Liver (tissue), 9 donors: ENCODE results near the gene FCSK. TPM values are rescaled to one million over a fixed set of nuclear protein-coding genes. Genes with fewer than 3 reads are reported as not detected.

Experiments used
- DNase-seq: peaks from one replicate; pipeline ENCODE4 v3.0.0-alpha.2; 2017; ENCODE audit warnings: low spot score
- H3K27ac ChIP-seq, 2 donors: one replicate each; pipeline ENCODE4 v1.7.0; 2013; ENCODE audit warnings: inconsistent platforms in 2 of 2, low read length in 2 of 2, control low read depth in 1 of 2, low read depth in 1 of 2, mild to moderate bottlenecking in 1 of 2
- H3K27me3 ChIP-seq, 4 donors: one replicate each; pipeline versions ENCODE4 v1.6.1 to v1.7.0; 2013; ENCODE audit warnings: low read length in 3 of 4, inconsistent platforms in 1 of 4, mild to moderate bottlenecking in 1 of 4, moderate library complexity in 1 of 4; ENCODE audit not compliant: control insufficient read depth in 4 of 4, insufficient read depth in 4 of 4
- H3K36me3 ChIP-seq, 4 donors: one replicate each; pipeline versions ENCODE4 v1.6.1 to v1.7.0; 2013; ENCODE audit warnings: low read length in 3 of 4, mild to moderate bottlenecking in 3 of 4, low read depth in 1 of 4, moderate library complexity in 1 of 4; ENCODE audit not compliant: control insufficient read depth in 4 of 4, insufficient read depth in 3 of 4
- H3K4me1 ChIP-seq, 4 donors: one replicate each; pipeline versions ENCODE4 v1.6.1 to v1.7.0; 2013; ENCODE audit warnings: low read length in 3 of 4, mild to moderate bottlenecking in 3 of 4, moderate library complexity in 1 of 4; ENCODE audit not compliant: control insufficient read depth in 4 of 4, insufficient read depth in 4 of 4
- H3K4me3 ChIP-seq, 3 donors: one replicate each; pipeline versions ENCODE4 v1.6.1 to v1.7.0; 2013; ENCODE audit warnings: low read length in 3 of 3, control low read depth in 1 of 3, low read depth in 1 of 3, mild to moderate bottlenecking in 1 of 3
- H3K9ac ChIP-seq, 2 donors: one replicate each; pipeline ENCODE4 v1.7.0; 2013; ENCODE audit warnings: low read length in 2 of 2, mild to moderate bottlenecking in 2 of 2, moderate library complexity in 2 of 2, control low read depth in 1 of 2, low read depth in 1 of 2
- H3K9me3 ChIP-seq, 4 donors: one replicate each; pipeline versions ENCODE4 v1.6.1 to v1.7.0; 2013; ENCODE audit warnings: low read length in 3 of 4; ENCODE audit not compliant: control insufficient read depth in 4 of 4
- ATF3 ChIP-seq: IDR thresholded peaks from 2 replicates; pipeline ENCODE4 v1.6.1; 2016; ENCODE audit warnings: antibody characterized with exemption
- EGR1 ChIP-seq, 2 donors: IDR thresholded peaks; 2 replicates each; pipeline ENCODE4 v1.6.1; 2016 to 2018; ENCODE audit warnings: antibody characterized with exemption in 2 of 2, low read depth in 2 of 2
- FOXA2 ChIP-seq: IDR thresholded peaks from 2 replicates; pipeline ENCODE4 v1.6.1; 2016; ENCODE audit warnings: antibody characterized with exemption
- GABPA ChIP-seq, 2 donors: IDR thresholded peaks in 1 of 2; conservative IDR thresholded peaks in 1 of 2; 2 replicates each; pipeline ENCODE4 v1.6.1; 2016; ENCODE audit warnings: antibody characterized with exemption in 2 of 2, mild to moderate bottlenecking in 1 of 2, moderate library complexity in 1 of 2
- HNF4A ChIP-seq, 2 donors: conservative IDR thresholded peaks; 2 replicates each; pipeline ENCODE4 v1.6.1; 2016; ENCODE audit warnings: antibody characterized with exemption in 2 of 2, mild to moderate bottlenecking in 2 of 2
- HNF4G ChIP-seq: IDR thresholded peaks from 2 replicates; pipeline ENCODE4 v1.6.1; 2016; ENCODE audit warnings: antibody characterized with exemption
- JUND ChIP-seq, 2 donors: IDR thresholded peaks; 2 replicates each; pipeline ENCODE4 v1.6.1; 2016; ENCODE audit warnings: antibody characterized with exemption in 2 of 2
- MAX ChIP-seq: IDR thresholded peaks from 2 replicates; pipeline ENCODE4 v1.6.1; 2016; ENCODE audit warnings: antibody characterized with exemption
- NR2F2 ChIP-seq: IDR thresholded peaks from 2 replicates; pipeline ENCODE4 v1.6.1; 2016; ENCODE audit warnings: antibody characterized with exemption
- RAD21 ChIP-seq, 2 donors: IDR thresholded peaks; 2 replicates each; pipeline ENCODE4 v1.6.1; 2016; ENCODE audit warnings: antibody characterized with exemption in 2 of 2, mild to moderate bottlenecking in 2 of 2
- RXRA ChIP-seq, 2 donors: IDR thresholded peaks; 2 replicates each; pipeline ENCODE4 v1.6.1; 2017 to 2018; ENCODE audit warnings: antibody characterized with exemption in 2 of 2, mild to moderate bottlenecking in 1 of 2
- TAF1 ChIP-seq: conservative IDR thresholded peaks from 2 replicates; pipeline ENCODE4 v1.6.1; 2016; ENCODE audit warnings: antibody characterized with exemption, mild to moderate bottlenecking
- YY1 ChIP-seq: IDR thresholded peaks from 2 replicates; pipeline ENCODE4 v1.6.1; 2016; ENCODE audit warnings: antibody characterized with exemption, mild to moderate bottlenecking
- ZBTB33 ChIP-seq: IDR thresholded peaks from 2 replicates; pipeline ENCODE4 v1.6.1; 2016; ENCODE audit warnings: antibody characterized with exemption
- whole genome bisulfite sequencing: extraction: QIAGEN DNeasy Blood & Tissue Kit; methylation state at CpG from one replicate; pipeline ENCODE4 v1.1.7; 2013; 5-methylcytosine and 5-hydroxymethylcytosine counted together
- polyA plus RNA-seq, 2 donors: library from polyadenylated mRNA; stranded (reverse) in 1 of 2; unstranded in 1 of 2; fragments of 200-250 nt in 1 of 2; fragments of >200 nt in 1 of 2; fragmentation: Nextera tagmentation in 1 of 2; extraction: Ambion mirVana in 1 of 2; gene quantifications; one replicate each; pipeline versions ENCODE4 v1.2.1 to v1.2.3, GENCODE V29; 2013 to 2015
- total RNA-seq, 2 donors: library from RNA; depleted of rRNA; stranded (reverse); fragments of >200 nt; gene quantifications; one replicate each; pipeline ENCODE4 v1.2.3, GENCODE V29; 2014
- TF ChIP-seq, protein P1 (sequence below): IDR thresholded peaks from 2 replicates; pipeline ENCODE4 v1.6.1; 2016; ENCODE audit warnings: antibody characterized with exemption, mild to moderate bottlenecking
- TF ChIP-seq, protein P2 (sequence below): fragments of 150-350 bp; IDR thresholded peaks from 2 replicates; pipeline ENCODE4 v1.5.1; 2017; ENCODE audit warnings: improper control_type of control experiment, low read depth, low read length; ENCODE audit not compliant: missing input control
- donor health status: healthy.
- donor health status: healthy.
- donor health status: healthy.
- donor health status: healthy.
- donor health status: healthy.

The FCSK gene
- total and polyA plus RNA-seq, 4 donors: 4.3 to 20.2 (median 8.5) TPM

- TF ChIP-seq HNF4G (no peak), JUND (IDR thresholded peaks at IDR 0.05) (no peak)
Measured at GRCh38 chr16:70453117-70453891, 1.1 kb upstream of the FCSK start (continued).

GRCh38 chr16:70453892-70454221 lies 538 bp upstream of the FCSK start:
- Histone ChIP-seq H3K36me3 (no peaks in the 10 kb centered on the region), H3K4me3 (peak overlapping the region; percentile 79 to 97 (median 92)), H3K9me3 (no peaks in the 10 kb centered on the region), H3K4me1 (peaks cover 2 to 17% (median 5%) of the 10 kb centered on the region in 4 donors), H3K27me3 (no peaks in the 10 kb centered on the region), H3K27ac (peak overlapping the region; percentile 97 to 100), H3K9ac (peak overlapping the region; percentile 52 to 97)
- under 1% methylated on average over 8 of the region's 8 CpGs for WGBS
- TF ChIP-seq RAD21 (IDR thresholded peaks at IDR 0.05) (peak in 1 of 2 donors; percentile 36), EGR1 (IDR thresholded peaks at IDR 0.05; ENCODE audit: low read depth in 2 of 2) (no peak), YY1 (peak; percentile 63), GABPA (IDR thresholded peaks at IDR 0.05 in 1 of 2, conservative IDR thresholded peaks at IDR 0.05 in 1 of 2) (peak in 1 of 2 donors; percentile 48)
- TF ChIP-seq, protein P1, sequence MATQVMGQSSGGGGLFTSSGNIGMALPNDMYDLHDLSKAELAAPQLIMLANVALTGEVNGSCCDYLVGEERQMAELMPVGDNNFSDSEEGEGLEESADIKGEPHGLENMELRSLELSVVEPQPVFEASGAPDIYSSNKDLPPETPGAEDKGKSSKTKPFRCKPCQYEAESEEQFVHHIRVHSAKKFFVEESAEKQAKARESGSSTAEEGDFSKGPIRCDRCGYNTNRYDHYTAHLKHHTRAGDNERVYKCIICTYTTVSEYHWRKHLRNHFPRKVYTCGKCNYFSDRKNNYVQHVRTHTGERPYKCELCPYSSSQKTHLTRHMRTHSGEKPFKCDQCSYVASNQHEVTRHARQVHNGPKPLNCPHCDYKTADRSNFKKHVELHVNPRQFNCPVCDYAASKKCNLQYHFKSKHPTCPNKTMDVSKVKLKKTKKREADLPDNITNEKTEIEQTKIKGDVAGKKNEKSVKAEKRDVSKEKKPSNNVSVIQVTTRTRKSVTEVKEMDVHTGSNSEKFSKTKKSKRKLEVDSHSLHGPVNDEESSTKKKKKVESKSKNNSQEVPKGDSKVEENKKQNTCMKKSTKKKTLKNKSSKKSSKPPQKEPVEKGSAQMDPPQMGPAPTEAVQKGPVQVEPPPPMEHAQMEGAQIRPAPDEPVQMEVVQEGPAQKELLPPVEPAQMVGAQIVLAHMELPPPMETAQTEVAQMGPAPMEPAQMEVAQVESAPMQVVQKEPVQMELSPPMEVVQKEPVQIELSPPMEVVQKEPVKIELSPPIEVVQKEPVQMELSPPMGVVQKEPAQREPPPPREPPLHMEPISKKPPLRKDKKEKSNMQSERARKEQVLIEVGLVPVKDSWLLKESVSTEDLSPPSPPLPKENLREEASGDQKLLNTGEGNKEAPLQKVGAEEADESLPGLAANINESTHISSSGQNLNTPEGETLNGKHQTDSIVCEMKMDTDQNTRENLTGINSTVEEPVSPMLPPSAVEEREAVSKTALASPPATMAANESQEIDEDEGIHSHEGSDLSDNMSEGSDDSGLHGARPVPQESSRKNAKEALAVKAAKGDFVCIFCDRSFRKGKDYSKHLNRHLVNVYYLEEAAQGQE: no peak
- DNase-seq: no peak

GRCh38 chr16:70455910-70456309 lies 1.5 kb downstream of the FCSK start:
- 92% methylated on average over 7 of the region's 7 CpGs for WGBS
- peaks cover 2 to 17% (median 5%) of the 10 kb centered on the region in 4 donors for H3K4me1 ChIP-seq
- no peaks in the 10 kb centered on the region for H3K9me3 ChIP-seq
- H3K27me3 ChIP-seq: no peaks in the 10 kb centered on the region
- no peak for DNase-seq
- no peak overlapping the region for H3K27ac ChIP-seq
- no peak overlapping the region for H3K4me3 ChIP-seq
- H3K9ac ChIP-seq: no peak overlapping the region
- no peak for TF ChIP-seq NR2F2
- no peak for TF ChIP-seq MAX
- TF ChIP-seq YY1: no peak
- TF ChIP-seq EGR1 (IDR thresholded peaks at IDR 0.05; ENCODE audit: low read depth in 2 of 2): no peak
- no peak for TF ChIP-seq ATF3
- no peak for TF ChIP-seq ZBTB33
- TF ChIP-seq, protein P1: no peak
- TF ChIP-seq RAD21 (IDR thresholded peaks at IDR 0.05): no peak
- no peak for TF ChIP-seq GABPA (IDR thresholded peaks at IDR 0.05 in 1 of 2, conservative IDR thresholded peaks at IDR 0.05 in 1 of 2)
- TF ChIP-seq FOXA2: no peak
- no peak for TF ChIP-seq RXRA (IDR thresholded peaks at IDR 0.05)
- TF ChIP-seq HNF4G: no peak
- TF ChIP-seq JUND (IDR thresholded peaks at IDR 0.05): no peak
- no peak for TF ChIP-seq HNF4A (conservative IDR thresholded peaks at IDR 0.05)
- TF ChIP-seq, protein P2, sequence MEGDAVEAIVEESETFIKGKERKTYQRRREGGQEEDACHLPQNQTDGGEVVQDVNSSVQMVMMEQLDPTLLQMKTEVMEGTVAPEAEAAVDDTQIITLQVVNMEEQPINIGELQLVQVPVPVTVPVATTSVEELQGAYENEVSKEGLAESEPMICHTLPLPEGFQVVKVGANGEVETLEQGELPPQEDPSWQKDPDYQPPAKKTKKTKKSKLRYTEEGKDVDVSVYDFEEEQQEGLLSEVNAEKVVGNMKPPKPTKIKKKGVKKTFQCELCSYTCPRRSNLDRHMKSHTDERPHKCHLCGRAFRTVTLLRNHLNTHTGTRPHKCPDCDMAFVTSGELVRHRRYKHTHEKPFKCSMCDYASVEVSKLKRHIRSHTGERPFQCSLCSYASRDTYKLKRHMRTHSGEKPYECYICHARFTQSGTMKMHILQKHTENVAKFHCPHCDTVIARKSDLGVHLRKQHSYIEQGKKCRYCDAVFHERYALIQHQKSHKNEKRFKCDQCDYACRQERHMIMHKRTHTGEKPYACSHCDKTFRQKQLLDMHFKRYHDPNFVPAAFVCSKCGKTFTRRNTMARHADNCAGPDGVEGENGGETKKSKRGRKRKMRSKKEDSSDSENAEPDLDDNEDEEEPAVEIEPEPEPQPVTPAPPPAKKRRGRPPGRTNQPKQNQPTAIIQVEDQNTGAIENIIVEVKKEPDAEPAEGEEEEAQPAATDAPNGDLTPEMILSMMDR: no peak
- TF ChIP-seq TAF1: no peak
- no peaks in the 10 kb centered on the region for H3K36me3 ChIP-seq
